GM19452 (cell line): ENCODE results near the gene RMND5A.

ENCODE experiments used
- ATAC-seq: cut with Tn5 transposase; IDR thresholded peaks from one replicate; pipeline ENCODE4 v1.9.1; 2021; ENCODE audit not compliant: unreplicated experiment

RMND5A gene

GRCh38 chr2:86825036-86825692, 105.1 kb downstream of the RMND5A start:
- ATAC-seq = no peak

- no peak for ATAC-seq
Measured at GRCh38 chr2:86825693-86826381, 105.7 kb downstream of the RMND5A start.

- ATAC-seq = no peak
Measured at GRCh38 chr2:86826951-86827350, 106.9 kb downstream of the RMND5A start.
